GM18526 (cell line): ENCODE data around the gene UCN3.

Experiments
- POLR2A ChIP-seq: IDR thresholded peaks from 3 replicates; pipeline ENCODE4 v1.6.1; 2011; ENCODE audit not compliant: insufficient read length; ENCODE audit errors: extremely low read depth

Gene UCN3

GRCh38 chr10:5355594-5356301 is 9.0 kb upstream of the UCN3 start:
- no peak for TF ChIP-seq POLR2A

GRCh38 chr10:5356302-5356763 is 8.4 kb upstream of the UCN3 start:
- no peak for TF ChIP-seq POLR2A

GRCh38 chr10:5360318-5360915 is 4.3 kb upstream of the UCN3 start:
- no peak for TF ChIP-seq POLR2A

GRCh38 chr10:5361966-5362365 is 2.8 kb upstream of the UCN3 start:
- TF ChIP-seq POLR2A, result no peak

GRCh38 chr10:5362873-5363272 is 1.9 kb upstream of the UCN3 start:
- TF ChIP-seq POLR2A, result no peak

- no peak for TF ChIP-seq POLR2A
Measured at GRCh38 chr10:5364374-5364773, 392 bp upstream of the UCN3 start.

- TF ChIP-seq POLR2A, result no peak
Measured at GRCh38 chr10:5365928-5366327, 1.2 kb downstream of the UCN3 start.

GRCh38 chr10:5369362-5370158 is 4.8 kb downstream of the UCN3 start:
- no peak for TF ChIP-seq POLR2A

- TF ChIP-seq POLR2A, result no peak
Measured at GRCh38 chr10:5370493-5371352, 6.0 kb downstream of the UCN3 start.

- no peak for TF ChIP-seq POLR2A
Measured at GRCh38 chr10:5373307-5373706, 8.5 kb downstream of the UCN3 start.

- no peak for TF ChIP-seq POLR2A
Measured at GRCh38 chr10:5373891-5374611, 9.3 kb downstream of the UCN3 start.

- TF ChIP-seq POLR2A, result no peak
Measured at GRCh38 chr10:5376450-5376849, 11.7 kb downstream of the UCN3 start.

GRCh38 chr10:5381187-5381586 is 16.4 kb downstream of the UCN3 start:
- TF ChIP-seq POLR2A, result no peak

- TF ChIP-seq POLR2A, result no peak
Measured at GRCh38 chr10:5385224-5385623, 20.5 kb downstream of the UCN3 start.

GRCh38 chr10:5387169-5387568 is 22.4 kb downstream of the UCN3 start:
- no peak for TF ChIP-seq POLR2A

GRCh38 chr10:5390607-5391205 is 25.9 kb downstream of the UCN3 start:
- no peak for TF ChIP-seq POLR2A
